Measurements from ENCODE around the gene HOXA6.

The HOXA6 gene

GRCh38 chr7:27163288-27164044 is 15.9 kb upstream of the HOXA6 start:
- TF ChIP-seq POLR2AphosphoS5 (IDR thresholded peaks at IDR 0.05; ENCODE audit: low read depth, low read length), result no peak
- no peak for TF ChIP-seq TAF1 (IDR thresholded peaks at IDR 0.05; ENCODE audit: borderline replicate concordance, low read depth, low read length)
- TF ChIP-seq POLR2A (IDR thresholded peaks at IDR 0.05; ENCODE audit: low read depth, low read length), result no peak
- DNase-seq (ENCODE audit: insufficient read length) (no peak), FAIRE-seq (no peak)

- no peak for TF ChIP-seq TAF1 (IDR thresholded peaks at IDR 0.05; ENCODE audit: borderline replicate concordance, low read depth, low read length)
- TF ChIP-seq POLR2A (IDR thresholded peaks at IDR 0.05; ENCODE audit: low read depth, low read length), result no peak
- TF ChIP-seq POLR2AphosphoS5 (IDR thresholded peaks at IDR 0.05; ENCODE audit: low read depth, low read length), result no peak
- FAIRE-seq (no peak), DNase-seq (ENCODE audit: insufficient read length) (no peak)
These were observed 15.2 kb upstream of the HOXA6 start for GRCh38 chr7:27162561-27163287.

- no peak for DNase-seq (ENCODE audit: insufficient read length)
- no peak for TF ChIP-seq POLR2A (IDR thresholded peaks at IDR 0.05; ENCODE audit: low read depth, low read length)
- TF ChIP-seq POLR2AphosphoS5 (IDR thresholded peaks at IDR 0.05; ENCODE audit: low read depth, low read length), result no peak
- no peak for TF ChIP-seq TAF1 (IDR thresholded peaks at IDR 0.05; ENCODE audit: borderline replicate concordance, low read depth, low read length)
- no peak for FAIRE-seq
These were observed 14.4 kb upstream of the HOXA6 start for GRCh38 chr7:27161721-27162560.

GRCh38 chr7:27161214-27161720 is 13.7 kb upstream of the HOXA6 start:
- no peak for TF ChIP-seq POLR2AphosphoS5 (IDR thresholded peaks at IDR 0.05; ENCODE audit: low read depth, low read length)
- TF ChIP-seq TAF1 (IDR thresholded peaks at IDR 0.05; ENCODE audit: borderline replicate concordance, low read depth, low read length), result no peak
- no peak for TF ChIP-seq POLR2A (IDR thresholded peaks at IDR 0.05; ENCODE audit: low read depth, low read length)
- no peak for FAIRE-seq
- DNase-seq (ENCODE audit: insufficient read length), result no peak

- TF ChIP-seq POLR2A (IDR thresholded peaks at IDR 0.05; ENCODE audit: low read depth, low read length) (no peak), TAF1 (IDR thresholded peaks at IDR 0.05; ENCODE audit: borderline replicate concordance, low read depth, low read length) (no peak), POLR2AphosphoS5 (IDR thresholded peaks at IDR 0.05; ENCODE audit: low read depth, low read length) (no peak)
- FAIRE-seq (peak; percentile 85), DNase-seq (ENCODE audit: insufficient read length) (peak; percentile 87)
These were observed 13.1 kb upstream of the HOXA6 start for GRCh38 chr7:27160546-27161213.

GRCh38 chr7:27160145-27160545 is 12.6 kb upstream of the HOXA6 start:
- FAIRE-seq (no peak), DNase-seq (ENCODE audit: insufficient read length) (no peak)
- TF ChIP-seq POLR2AphosphoS5 (IDR thresholded peaks at IDR 0.05; ENCODE audit: low read depth, low read length) (no peak), POLR2A (IDR thresholded peaks at IDR 0.05; ENCODE audit: low read depth, low read length) (no peak), TAF1 (IDR thresholded peaks at IDR 0.05; ENCODE audit: borderline replicate concordance, low read depth, low read length) (no peak)

- no peak for FAIRE-seq
These were observed 11.9 kb upstream of the HOXA6 start for GRCh38 chr7:27159266-27160144.

GRCh38 chr7:27158436-27159265 is 11.1 kb upstream of the HOXA6 start:
- FAIRE-seq (no peak), DNase-seq (ENCODE audit: insufficient read length) (no peak)
- no peak for TF ChIP-seq POLR2A (IDR thresholded peaks at IDR 0.05; ENCODE audit: low read depth, low read length)
- TF ChIP-seq TAF1 (IDR thresholded peaks at IDR 0.05; ENCODE audit: borderline replicate concordance, low read depth, low read length), result no peak
- TF ChIP-seq POLR2AphosphoS5 (IDR thresholded peaks at IDR 0.05; ENCODE audit: low read depth, low read length), result no peak

More at GRCh38 chr7:27159266-27160144, 11.9 kb upstream of the HOXA6 start:
- no peak for DNase-seq (ENCODE audit: insufficient read length)
- no peak for TF ChIP-seq TAF1 (IDR thresholded peaks at IDR 0.05; ENCODE audit: borderline replicate concordance, low read depth, low read length)
- no peak for TF ChIP-seq POLR2A (IDR thresholded peaks at IDR 0.05; ENCODE audit: low read depth, low read length)
- TF ChIP-seq POLR2AphosphoS5 (IDR thresholded peaks at IDR 0.05; ENCODE audit: low read depth, low read length), result no peak

GRCh38 chr7:27157702-27158431 is 10.3 kb upstream of the HOXA6 start:
- TF ChIP-seq TAF1 (IDR thresholded peaks at IDR 0.05; ENCODE audit: borderline replicate concordance, low read depth, low read length), result no peak
- TF ChIP-seq POLR2AphosphoS5 (IDR thresholded peaks at IDR 0.05; ENCODE audit: low read depth, low read length), result no peak
- TF ChIP-seq POLR2A (IDR thresholded peaks at IDR 0.05; ENCODE audit: low read depth, low read length), result no peak
- DNase-seq (ENCODE audit: insufficient read length) (no peak), FAIRE-seq (no peak)

Data from GM12892 (cell line).